Measurements from ENCODE around the gene MAST4.

The MAST4 gene

GRCh38 chr5:67143549-67143948, 547.4 kb downstream of the MAST4 start:
- H3K4me3 ChIP-seq (ENCODE audit: low read depth, low read length) = no peak overlapping the region
- no peak for DNase-seq (ENCODE audit: low read depth)
- TF ChIP-seq CTCF (IDR thresholded peaks at IDR 0.05; ENCODE audit: insufficient read depth, low read depth, low read length, missing control alignments) = no peak

GRCh38 chr5:67144183-67144639, 548.0 kb downstream of the MAST4 start:
- H3K4me3 ChIP-seq (ENCODE audit: low read depth, low read length) = no peak overlapping the region
- no peak for TF ChIP-seq CTCF (IDR thresholded peaks at IDR 0.05; ENCODE audit: insufficient read depth, low read depth, low read length, missing control alignments)
- DNase-seq (ENCODE audit: low read depth) = no peak

GRCh38 chr5:67146574-67146973, 550.4 kb downstream of the MAST4 start:
- TF ChIP-seq CTCF (IDR thresholded peaks at IDR 0.05; ENCODE audit: insufficient read depth, low read depth, low read length, missing control alignments) = no peak
- no peak overlapping the region for H3K4me3 ChIP-seq (ENCODE audit: low read depth, low read length)
- DNase-seq (ENCODE audit: low read depth) = no peak

GRCh38 chr5:67146981-67147380, 550.8 kb downstream of the MAST4 start:
- H3K4me3 ChIP-seq (ENCODE audit: low read depth, low read length) = no peak overlapping the region
- TF ChIP-seq CTCF (IDR thresholded peaks at IDR 0.05; ENCODE audit: insufficient read depth, low read depth, low read length, missing control alignments) = no peak
- no peak for DNase-seq (ENCODE audit: low read depth)

GRCh38 chr5:67147760-67148159, 551.6 kb downstream of the MAST4 start:
- no peak for TF ChIP-seq CTCF (IDR thresholded peaks at IDR 0.05; ENCODE audit: insufficient read depth, low read depth, low read length, missing control alignments)
- H3K4me3 ChIP-seq (ENCODE audit: low read depth, low read length) = no peak overlapping the region
- DNase-seq (ENCODE audit: low read depth) = no peak

GRCh38 chr5:67149057-67149950, 553.1 kb downstream of the MAST4 start:
- no peak for DNase-seq (ENCODE audit: low read depth)
- no peak for TF ChIP-seq CTCF (IDR thresholded peaks at IDR 0.05; ENCODE audit: insufficient read depth, low read depth, low read length, missing control alignments)
- no peak overlapping the region for H3K4me3 ChIP-seq (ENCODE audit: low read depth, low read length)

All from GM12865 (cell line).